Retinal pigment epithelial cell (primary cell): ENCODE measurements around the gene TRAPPC12.
"Not testable (repeated sequence)": the region's sequence is repeated elsewhere in the genome, so short reads cannot be mapped to it uniquely, and the experiment has no call there.

ENCODE experiments used
- DNase-seq: peaks from one replicate; pipeline ENCODE4 v3.0.0-alpha.2; 2010; ENCODE audit warnings: low read depth
- H3K4me3 ChIP-seq: 2 replicates; pipeline ENCODE4 v1.5.1; 2011; ENCODE audit warnings: mild to moderate bottlenecking, low read length, control low read depth, moderate library complexity
- CTCF ChIP-seq: conservative IDR thresholded peaks from 2 replicates; pipeline ENCODE4 v1.5.1; 2011; ENCODE audit warnings: low read depth, low read length, control low read depth, inconsistent platforms

Gene TRAPPC12

GRCh38 chr2:3368261-3368722 is 11.2 kb upstream of the TRAPPC12 start:
- no peak for TF ChIP-seq CTCF
- H3K4me3 ChIP-seq = no peak overlapping the region

GRCh38 chr2:3369340-3370181 is 9.9 kb upstream of the TRAPPC12 start:
- not testable (repeated sequence) for H3K4me3 ChIP-seq, DNase-seq

More at GRCh38 chr2:3368261-3368722, 11.2 kb upstream of the TRAPPC12 start:
- no peak for DNase-seq

- peak overlapping the region; percentile 96 for H3K4me3 ChIP-seq
- DNase-seq = no peak
- TF ChIP-seq CTCF = no peak
These were observed 2.7 kb upstream of the TRAPPC12 start for GRCh38 chr2:3376821-3377220.

- no peak for TF ChIP-seq CTCF
- peak overlapping the region; percentile 96 for H3K4me3 ChIP-seq
- no peak for DNase-seq
These were observed 2.2 kb upstream of the TRAPPC12 start for GRCh38 chr2:3377279-3377611.

GRCh38 chr2:3377612-3378432 is 1.7 kb upstream of the TRAPPC12 start, which contains the start of gene EIPR1:
Gene EIPR1 (minus strand): TSS chr2:3377818. CDS start chr2:3377689, 129 bp downstream.
- no peak for TF ChIP-seq CTCF
- DNase-seq = peak; percentile 95

GRCh38 chr2:3379339-3379646 is 201 bp upstream of the TRAPPC12 start:
- TF ChIP-seq CTCF = no peak
- no peak for DNase-seq
- peak overlapping the region; percentile 90 for H3K4me3 ChIP-seq

More at GRCh38 chr2:3377612-3378432, 1.7 kb upstream of the TRAPPC12 start, which contains the start of gene EIPR1:
- H3K4me3 ChIP-seq = peak within 1 kb of the TSS; percentile 96

GRCh38 chr2:3386448-3386958 is 7.0 kb downstream of the TRAPPC12 start:
- no peak for TF ChIP-seq CTCF
- no peak overlapping the region for H3K4me3 ChIP-seq
- DNase-seq = no peak
